Endothelial cell (in vitro differentiated cells): ENCODE measurements around the gene MYH1. TPM values are rescaled to one million over a fixed set of nuclear protein-coding genes. Genes with fewer than 3 reads are reported as not detected.

Experiments
- DNase-seq: peaks from one replicate; pipeline ENCODE4 v3.0.0; 2021; ENCODE audit warnings: low spot score
- H3K27ac Mint-ChIP-seq: one replicate; pipeline ENCODE4 v1.8.0; 2021; ENCODE audit warnings: mixed read lengths, inconsistent platforms; ENCODE audit not compliant: unreplicated experiment
- H3K27me3 Mint-ChIP-seq: one replicate; pipeline ENCODE4 v1.8.0; 2021; ENCODE audit warnings: mild to moderate bottlenecking, moderate library complexity, mixed read lengths, inconsistent platforms; ENCODE audit not compliant: unreplicated experiment
- H3K36me3 Mint-ChIP-seq: one replicate; pipeline ENCODE4 v1.8.0; 2021; ENCODE audit warnings: mild to moderate bottlenecking, low read depth, mixed read lengths, inconsistent platforms; ENCODE audit not compliant: unreplicated experiment
- H3K4me1 Mint-ChIP-seq: one replicate; pipeline ENCODE4 v1.8.0; 2021; ENCODE audit warnings: mild to moderate bottlenecking, mixed read lengths, inconsistent platforms; ENCODE audit not compliant: unreplicated experiment
- H3K4me3 Mint-ChIP-seq: one replicate; pipeline ENCODE4 v1.8.0; 2021; ENCODE audit warnings: mild to moderate bottlenecking, mixed read lengths, inconsistent platforms; ENCODE audit not compliant: unreplicated experiment
- H3K9me3 Mint-ChIP-seq: one replicate; pipeline ENCODE4 v1.8.0; 2021; ENCODE audit warnings: mixed read lengths, inconsistent platforms; ENCODE audit not compliant: unreplicated experiment
- CTCF ChIP-seq: fragments of 200-600 bp; sonication (generic); IDR thresholded peaks from one replicate; pipeline ENCODE4 v1.5.0; 2021; ENCODE audit warnings: antibody characterized with exemption; ENCODE audit not compliant: unreplicated experiment
- total RNA-seq: library from RNA; stranded (reverse); fragmentation: NEBNext Ultra II Directional; extraction: Animal tissue kit (Norgen Biotek cat#: 25700); gene quantifications from one replicate; pipeline ENCODE4 v1.2.1, GENCODE V29; 2021; ENCODE audit not compliant: unreplicated experiment

MYH1 gene
- total RNA-seq, 1 donor from 2014 or later = not detected

- Mint-ChIP-seq H3K4me3 (no peak within 1 kb of the TSS), H3K36me3 (no peaks in the 10 kb centered on the region), H3K9me3 (no peaks in the 10 kb centered on the region), H3K27me3 (no peaks in the 10 kb centered on the region), H3K4me1 (no peaks in the 10 kb centered on the region), H3K27ac (no peak within 1 kb of the TSS)
- no peak for DNase-seq
- TF ChIP-seq CTCF = no peak
Measured at GRCh38 chr17:10469459-10469858, 48.9 kb downstream of the MYH1 start, which contains the start of gene MYH4. Gene MYH4, minus strand, starts transcription at chr17:10469559. Its CDS starts 2,814 bp downstream, at chr17:10466745.

- Mint-ChIP-seq H3K27me3 (no peaks in the 10 kb centered on the region), H3K9me3 (no peaks in the 10 kb centered on the region), H3K27ac (no peak overlapping the region), H3K36me3 (no peaks in the 10 kb centered on the region), H3K4me3 (no peak overlapping the region), H3K4me1 (no peaks in the 10 kb centered on the region)
- TF ChIP-seq CTCF = no peak
- no peak for DNase-seq
Measured at GRCh38 chr17:10463402-10463801, 54.9 kb downstream of the MYH1 start.

- H3K4me3 Mint-ChIP-seq = no peak overlapping the region
- DNase-seq = no peak
- no peak for TF ChIP-seq CTCF
- H3K27me3 Mint-ChIP-seq = no peaks in the 10 kb centered on the region
- H3K27ac Mint-ChIP-seq = no peak overlapping the region
- no peaks in the 10 kb centered on the region for H3K4me1 Mint-ChIP-seq
- H3K9me3 Mint-ChIP-seq = no peaks in the 10 kb centered on the region
- H3K36me3 Mint-ChIP-seq = no peaks in the 10 kb centered on the region
Measured at GRCh38 chr17:10460062-10460461, 58.3 kb downstream of the MYH1 start.

GRCh38 chr17:10458701-10459100, 59.6 kb downstream of the MYH1 start:
- no peak for DNase-seq
- no peak overlapping the region for H3K4me3 Mint-ChIP-seq
- H3K9me3 Mint-ChIP-seq = no peaks in the 10 kb centered on the region
- H3K27me3 Mint-ChIP-seq = no peaks in the 10 kb centered on the region
- TF ChIP-seq CTCF = no peak
- no peaks in the 10 kb centered on the region for H3K4me1 Mint-ChIP-seq
- H3K36me3 Mint-ChIP-seq = no peaks in the 10 kb centered on the region
- no peak overlapping the region for H3K27ac Mint-ChIP-seq

GRCh38 chr17:10457952-10458351, 60.4 kb downstream of the MYH1 start:
- Mint-ChIP-seq H3K9me3 (no peaks in the 10 kb centered on the region), H3K36me3 (no peaks in the 10 kb centered on the region), H3K27ac (no peak overlapping the region), H3K4me1 (no peaks in the 10 kb centered on the region), H3K4me3 (no peak overlapping the region), H3K27me3 (no peaks in the 10 kb centered on the region)
- DNase-seq = no peak
- TF ChIP-seq CTCF = no peak
